ENCODE measurements around the gene OR8B8.
"Not testable (repeated sequence)": the region's sequence is repeated elsewhere in the genome, so short reads cannot be mapped to it uniquely, and the experiment has no call there.

Gene OR8B8

DNA sequence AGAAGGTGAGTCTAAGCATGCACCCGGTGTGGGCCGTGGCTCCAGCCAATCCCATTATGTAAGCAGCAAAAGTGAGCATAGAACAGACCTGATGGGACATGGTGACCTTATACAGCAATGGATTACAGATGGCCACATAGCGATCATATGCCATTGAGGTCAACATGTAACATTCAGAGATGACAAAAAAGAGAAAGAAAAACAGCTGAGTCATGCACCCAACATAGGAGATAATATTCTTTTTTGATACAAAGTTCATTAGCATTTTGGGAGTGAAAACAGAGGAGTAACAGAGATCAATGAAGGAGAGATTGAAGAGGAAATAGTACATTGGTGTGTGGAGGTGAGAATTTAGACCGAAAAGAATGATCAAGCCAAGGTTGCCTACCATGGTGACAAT, 48.6 kb downstream of the OR8B8 start:
- not testable (repeated sequence) for H3K4me3 ChIP-seq (ENCODE audit: low read length); H3K9ac ChIP-seq (ENCODE audit: low read depth, low read length); H3K9me3 ChIP-seq (replicated peaks; ENCODE audit: low read length)

DNA sequence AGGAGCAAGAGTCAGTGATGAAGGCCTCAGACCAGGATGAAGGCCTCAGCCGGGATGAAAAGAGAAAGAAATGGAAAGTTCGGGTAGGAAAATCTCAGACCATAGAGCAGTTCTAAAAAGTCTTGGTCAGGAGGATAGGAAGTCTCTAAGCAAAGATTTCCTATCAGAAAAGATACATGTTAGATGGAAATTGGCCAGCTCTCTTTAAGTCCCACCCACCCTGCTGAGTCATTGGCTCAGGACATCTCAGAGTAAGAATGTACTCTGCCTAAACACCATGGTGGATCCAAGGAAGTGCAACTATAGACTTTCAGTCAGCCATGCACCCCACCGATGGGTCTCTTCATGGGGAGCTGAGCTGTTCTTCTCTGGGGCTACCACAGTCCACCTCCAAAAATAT, 51.1 kb downstream of the OR8B8 start:
- Histone ChIP-seq H3K4me3 (ENCODE audit: low read length) (no peak overlapping the region), H3K4me1 (ENCODE audit: control insufficient read depth, insufficient read depth, low read length) (no peaks in the 10 kb centered on the region), H3K27me3 (ENCODE audit: control insufficient read depth, insufficient read depth, low read length) (no peaks in the 10 kb centered on the region), H3K9ac (ENCODE audit: low read depth, low read length) (no peak overlapping the region), H3K9me3 (replicated peaks; ENCODE audit: low read length) (no peaks in the 10 kb centered on the region), H3K36me3 (ENCODE audit: insufficient read depth, low read length) (no peaks in the 10 kb centered on the region), H3K4me2 (ENCODE audit: low read length) (no peak overlapping the region)

More for the DNA sequence above, 48.6 kb downstream of the OR8B8 start:
- H3K4me1 ChIP-seq (ENCODE audit: control insufficient read depth, insufficient read depth, low read length); H3K36me3 ChIP-seq (ENCODE audit: insufficient read depth, low read length); H3K27me3 ChIP-seq (ENCODE audit: control insufficient read depth, insufficient read depth, low read length); H3K4me2 ChIP-seq (ENCODE audit: low read length): not testable (repeated sequence)
